ENCODE measurements around the gene AKT3. TPM values are rescaled to one million over a fixed set of nuclear protein-coding genes. Genes with fewer than 3 reads are reported as not detected.

Gene AKT3
- total and polyA plus RNA-seq, 4 donors: 7.1 to 53.1 (median 23.8) TPM

DNA sequence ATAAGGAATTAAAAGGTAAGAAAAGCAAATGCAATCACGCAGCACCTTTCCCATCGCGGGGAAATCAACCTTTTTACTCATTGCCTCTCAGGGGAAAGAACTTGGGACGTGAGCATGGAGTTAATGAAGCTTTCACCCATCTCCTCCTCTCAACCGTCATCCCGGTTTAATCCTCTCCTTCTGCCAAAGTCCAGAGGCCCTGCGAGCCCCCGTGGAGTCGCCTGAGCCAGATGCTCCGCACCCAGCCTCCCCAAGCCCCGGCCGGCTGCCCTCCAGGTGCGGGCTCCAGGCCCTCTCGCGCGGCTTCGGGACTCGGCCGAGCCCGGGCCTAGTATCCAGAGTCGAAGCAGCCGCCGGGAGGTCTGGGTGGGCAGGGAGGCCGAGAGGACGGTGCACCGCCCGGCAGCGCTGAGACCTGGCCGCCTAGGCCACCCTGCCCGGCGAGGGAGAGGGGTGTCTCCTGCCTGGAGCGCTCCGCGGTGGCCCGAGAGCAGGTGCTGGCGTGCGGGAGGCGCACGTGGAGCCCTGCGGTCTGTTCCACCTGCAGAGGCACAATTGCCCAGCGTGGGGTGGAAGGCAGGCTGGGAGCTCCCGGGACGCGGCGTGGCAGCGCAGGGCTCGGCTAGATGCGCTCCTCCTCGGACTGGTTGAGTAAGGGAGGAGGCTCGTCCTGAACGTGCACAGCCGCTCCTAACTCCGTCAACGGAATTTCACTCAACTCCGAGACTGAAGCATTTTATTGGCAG is 375.7 kb downstream of the AKT3 start:
- Histone ChIP-seq H3K36me3 (ENCODE audit: control insufficient read depth in 4 of 4, insufficient read depth in 4 of 4, low read length in 4 of 4) (peaks cover 0 to 11% (median 1%) of the 10 kb centered on the region in 4 donors), H3K9me3 (ENCODE audit: control insufficient read depth in 4 of 4, insufficient read depth in 3 of 4, low read length in 3 of 4) (no peaks in the 10 kb centered on the region), H3K4me3 (no peak overlapping the region), H3K27me3 (ENCODE audit: control insufficient read depth in 3 of 3, insufficient read depth in 3 of 3, low read length in 2 of 3) (no peaks in the 10 kb centered on the region), H3K9ac (ENCODE audit: insufficient read depth in 1 of 2, low read length in 2 of 2) (peak overlapping the region in 1 of 2 donors; percentile 56), H3K4me1 (ENCODE audit: control insufficient read depth in 5 of 5, insufficient read depth in 5 of 5, low read length in 5 of 5) (peaks cover 0 to 16% (median 3%) of the 10 kb centered on the region in 5 donors), H3K27ac (ENCODE audit: low read depth in 1 of 2, low read length in 1 of 2) (no peak overlapping the region)
- WGBS, 2 donors: 90 to 92% methylated on average over 55 of the region's 55 CpGs
- TF ChIP-seq, protein P1, sequence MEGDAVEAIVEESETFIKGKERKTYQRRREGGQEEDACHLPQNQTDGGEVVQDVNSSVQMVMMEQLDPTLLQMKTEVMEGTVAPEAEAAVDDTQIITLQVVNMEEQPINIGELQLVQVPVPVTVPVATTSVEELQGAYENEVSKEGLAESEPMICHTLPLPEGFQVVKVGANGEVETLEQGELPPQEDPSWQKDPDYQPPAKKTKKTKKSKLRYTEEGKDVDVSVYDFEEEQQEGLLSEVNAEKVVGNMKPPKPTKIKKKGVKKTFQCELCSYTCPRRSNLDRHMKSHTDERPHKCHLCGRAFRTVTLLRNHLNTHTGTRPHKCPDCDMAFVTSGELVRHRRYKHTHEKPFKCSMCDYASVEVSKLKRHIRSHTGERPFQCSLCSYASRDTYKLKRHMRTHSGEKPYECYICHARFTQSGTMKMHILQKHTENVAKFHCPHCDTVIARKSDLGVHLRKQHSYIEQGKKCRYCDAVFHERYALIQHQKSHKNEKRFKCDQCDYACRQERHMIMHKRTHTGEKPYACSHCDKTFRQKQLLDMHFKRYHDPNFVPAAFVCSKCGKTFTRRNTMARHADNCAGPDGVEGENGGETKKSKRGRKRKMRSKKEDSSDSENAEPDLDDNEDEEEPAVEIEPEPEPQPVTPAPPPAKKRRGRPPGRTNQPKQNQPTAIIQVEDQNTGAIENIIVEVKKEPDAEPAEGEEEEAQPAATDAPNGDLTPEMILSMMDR (IDR thresholded peaks at IDR 0.05; ENCODE audit: control extremely low read depth, extremely low read depth): no peak
- ATAC-seq (ENCODE audit: insufficient read depth, low FRiP score): no peak
- no peak for DNase-seq

DNA sequence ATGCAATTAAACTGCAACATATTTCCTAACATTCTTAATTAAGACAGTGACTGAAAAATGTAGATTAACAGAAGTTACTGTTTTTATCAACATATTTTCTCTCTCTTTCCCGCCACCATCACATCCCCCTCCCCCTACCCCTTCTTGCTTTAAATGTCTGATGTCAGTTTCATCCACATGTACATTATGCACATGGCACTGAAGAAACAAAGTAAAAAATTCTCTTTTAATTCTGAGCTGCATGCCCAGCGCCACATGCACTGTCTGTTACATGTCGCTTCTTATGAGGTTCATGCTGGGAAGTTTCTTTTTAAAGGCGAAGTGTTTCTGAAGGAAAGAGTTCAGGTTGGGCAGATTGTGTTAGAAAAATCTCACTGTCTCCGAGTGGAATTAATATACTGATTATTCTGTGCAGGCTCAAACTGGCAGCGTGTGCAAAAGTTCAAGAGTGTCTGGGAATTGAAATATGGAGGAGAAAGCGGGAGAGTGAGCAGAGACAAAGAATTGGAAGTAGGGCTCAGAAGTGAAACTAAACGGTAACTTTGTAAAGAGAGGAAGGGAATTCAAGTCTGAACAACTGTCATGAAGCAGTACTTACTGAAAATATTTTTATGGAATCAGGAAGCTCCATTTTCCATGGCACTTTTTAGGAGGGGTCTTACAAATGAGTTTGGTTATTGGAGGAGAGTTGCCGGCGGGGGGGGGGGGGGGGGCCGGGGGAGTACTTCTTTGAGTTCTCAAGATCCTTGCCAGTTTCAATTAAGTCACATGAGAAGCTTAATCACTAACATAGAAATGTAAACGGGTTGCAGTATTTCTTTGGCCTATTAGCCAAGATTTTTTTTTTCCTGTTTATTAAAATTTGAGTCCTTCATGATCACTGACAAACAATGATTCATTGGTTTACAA is 376.6 kb downstream of the AKT3 start:
- H3K4me1 ChIP-seq (ENCODE audit: control insufficient read depth in 5 of 5, insufficient read depth in 5 of 5, low read length in 5 of 5): peaks cover 0 to 16% (median 3%) of the 10 kb centered on the region in 5 donors
- ATAC-seq (ENCODE audit: insufficient read depth, low FRiP score): no peak
- peak; percentile 47 to 81 (median 80) for DNase-seq
- 13% methylated on average over 10 to 12 of the region's 12 CpGs for WGBS, 2 donors
- H3K4me3 ChIP-seq: no peak overlapping the region
- H3K9ac ChIP-seq (ENCODE audit: insufficient read depth in 1 of 2, low read length in 2 of 2): peak overlapping the region in 1 of 2 donors; percentile 69
- H3K27ac ChIP-seq (ENCODE audit: low read depth in 1 of 2, low read length in 1 of 2): no peak overlapping the region
- TF ChIP-seq, protein P1 (IDR thresholded peaks at IDR 0.05; ENCODE audit: control extremely low read depth, extremely low read depth): no peak
- peaks cover 0 to 11% (median 1%) of the 10 kb centered on the region in 4 donors for H3K36me3 ChIP-seq (ENCODE audit: control insufficient read depth in 4 of 4, insufficient read depth in 4 of 4, low read length in 4 of 4)
- no peaks in the 10 kb centered on the region for H3K27me3 ChIP-seq (ENCODE audit: control insufficient read depth in 3 of 3, insufficient read depth in 3 of 3, low read length in 2 of 3)
- no peaks in the 10 kb centered on the region for H3K9me3 ChIP-seq (ENCODE audit: control insufficient read depth in 4 of 4, insufficient read depth in 3 of 4, low read length in 3 of 4)

DNA sequence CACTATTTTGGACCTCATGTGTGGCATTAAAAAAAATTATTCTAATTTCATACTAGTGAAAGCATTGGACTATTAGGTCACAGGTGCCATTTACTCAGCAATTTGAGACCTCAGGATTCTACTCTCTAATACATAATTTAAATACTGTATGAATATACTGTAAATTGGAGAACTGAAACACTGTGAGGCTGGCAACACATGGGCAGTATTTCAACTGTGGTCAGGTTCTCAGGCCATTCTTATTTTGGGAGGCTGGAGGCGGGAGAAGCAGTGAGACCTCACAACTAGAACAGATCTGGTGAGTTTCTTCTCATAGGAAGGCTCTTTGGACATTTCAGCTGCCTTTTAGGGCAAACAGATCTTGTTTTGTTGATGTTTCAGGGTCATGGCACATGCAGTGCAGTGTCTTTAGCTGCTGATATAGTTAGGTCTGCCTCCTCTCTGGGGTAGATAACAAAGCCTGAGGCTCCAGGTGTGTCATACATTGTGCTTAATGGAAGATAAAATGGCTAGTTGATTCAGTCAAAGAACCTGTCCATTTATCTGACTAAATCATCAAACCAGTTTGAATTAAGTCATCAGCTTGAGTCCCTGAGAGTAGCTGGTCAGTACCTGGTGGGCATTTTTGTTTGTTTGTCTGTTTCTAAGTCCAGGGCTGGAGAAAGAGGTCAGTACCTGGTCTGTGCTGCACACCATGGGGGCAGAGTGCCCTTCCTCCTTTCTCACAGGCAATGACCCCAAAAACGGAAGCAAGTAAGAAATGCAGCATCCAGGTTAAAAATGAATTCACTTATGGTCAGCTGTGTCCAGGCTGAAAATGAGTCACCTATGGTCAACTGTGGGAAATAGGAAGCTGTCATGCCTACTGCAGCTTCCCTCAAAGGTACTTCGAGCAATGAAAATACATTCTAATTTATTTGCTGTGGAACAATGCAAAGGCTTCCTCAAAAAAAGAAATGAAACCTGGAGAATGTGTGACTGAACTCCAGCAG is 378.0 kb downstream of the AKT3 start:
- H3K4me1 ChIP-seq (ENCODE audit: control insufficient read depth in 5 of 5, insufficient read depth in 5 of 5, low read length in 5 of 5): peaks cover 0 to 16% (median 3%) of the 10 kb centered on the region in 5 donors
- DNase-seq (no peak), ATAC-seq (ENCODE audit: insufficient read depth, low FRiP score) (no peak)
- H3K36me3 ChIP-seq (ENCODE audit: control insufficient read depth in 4 of 4, insufficient read depth in 4 of 4, low read length in 4 of 4): peaks cover 0 to 12% (median 1%) of the 10 kb centered on the region in 4 donors
- H3K27ac ChIP-seq (ENCODE audit: low read depth in 1 of 2, low read length in 1 of 2): no peak overlapping the region
- H3K9me3 ChIP-seq (ENCODE audit: control insufficient read depth in 4 of 4, insufficient read depth in 3 of 4, low read length in 3 of 4): no peaks in the 10 kb centered on the region
- TF ChIP-seq, protein P1 (IDR thresholded peaks at IDR 0.05; ENCODE audit: control extremely low read depth, extremely low read depth): no peak
- no peak overlapping the region for H3K4me3 ChIP-seq
- no peaks in the 10 kb centered on the region for H3K27me3 ChIP-seq (ENCODE audit: control insufficient read depth in 3 of 3, insufficient read depth in 3 of 3, low read length in 2 of 3)
- 48 to 61% methylated on average over 3 of the region's 3 CpGs for WGBS, 2 donors
- no peak overlapping the region for H3K9ac ChIP-seq (ENCODE audit: insufficient read depth in 1 of 2, low read length in 2 of 2)
